Peyer's patch (tissue), 4 donors: Measurements from ENCODE around the gene TRIM27.

Experiments
- POLR2A ChIP-seq, 2 donors: fragments of 450-650 bp; IDR thresholded peaks; one replicate each; pipeline ENCODE4 v1.5.1; 2017; ENCODE audit warnings: antibody characterized with exemption in 2 of 2, mild to moderate bottlenecking in 2 of 2, moderate library complexity in 2 of 2
- TF ChIP-seq, protein P1 (sequence below), 6 experiments: fragments of 450-650 bp in 4 of 6; fragments of 200-600 bp in 2 of 6; sonication (generic) in 1 of 6; IDR thresholded peaks; one replicate each; pipeline ENCODE4 v1.5.1; 2017 to 2019; ENCODE audit warnings: antibody characterized with exemption in 6 of 6, mild to moderate bottlenecking in 3 of 6, moderate library complexity in 1 of 6

DNA sequence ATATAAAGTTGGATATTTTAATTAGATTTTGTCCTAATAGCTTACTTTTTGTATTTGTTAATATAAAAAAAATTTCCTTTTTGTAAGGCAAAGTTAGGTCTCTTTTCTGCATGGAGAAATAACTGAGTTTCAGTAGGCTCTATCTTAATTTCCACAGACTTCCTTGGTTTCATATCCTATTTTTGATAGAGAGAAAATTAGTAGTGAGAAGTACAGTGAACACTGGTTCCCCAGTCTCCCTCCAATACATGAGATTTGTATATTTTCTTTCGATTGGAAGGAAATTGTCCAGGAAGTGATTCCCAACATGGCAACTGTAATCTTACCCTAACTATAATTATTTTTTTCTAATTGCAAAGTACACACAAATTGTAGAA lies 26.4 kb downstream of the TRIM27 start:
- TF ChIP-seq, protein P1, sequence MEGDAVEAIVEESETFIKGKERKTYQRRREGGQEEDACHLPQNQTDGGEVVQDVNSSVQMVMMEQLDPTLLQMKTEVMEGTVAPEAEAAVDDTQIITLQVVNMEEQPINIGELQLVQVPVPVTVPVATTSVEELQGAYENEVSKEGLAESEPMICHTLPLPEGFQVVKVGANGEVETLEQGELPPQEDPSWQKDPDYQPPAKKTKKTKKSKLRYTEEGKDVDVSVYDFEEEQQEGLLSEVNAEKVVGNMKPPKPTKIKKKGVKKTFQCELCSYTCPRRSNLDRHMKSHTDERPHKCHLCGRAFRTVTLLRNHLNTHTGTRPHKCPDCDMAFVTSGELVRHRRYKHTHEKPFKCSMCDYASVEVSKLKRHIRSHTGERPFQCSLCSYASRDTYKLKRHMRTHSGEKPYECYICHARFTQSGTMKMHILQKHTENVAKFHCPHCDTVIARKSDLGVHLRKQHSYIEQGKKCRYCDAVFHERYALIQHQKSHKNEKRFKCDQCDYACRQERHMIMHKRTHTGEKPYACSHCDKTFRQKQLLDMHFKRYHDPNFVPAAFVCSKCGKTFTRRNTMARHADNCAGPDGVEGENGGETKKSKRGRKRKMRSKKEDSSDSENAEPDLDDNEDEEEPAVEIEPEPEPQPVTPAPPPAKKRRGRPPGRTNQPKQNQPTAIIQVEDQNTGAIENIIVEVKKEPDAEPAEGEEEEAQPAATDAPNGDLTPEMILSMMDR (IDR thresholded peaks at IDR 0.05) = no peak
- TF ChIP-seq POLR2A (IDR thresholded peaks at IDR 0.05) = no peak
